ENCODE measurements around the gene FHIP2A.

GRCh38 chr10:114823077-114823463 is 1.5 kb downstream of the FHIP2A start:
- TF ChIP-seq CTCF (IDR thresholded peaks at IDR 0.05; ENCODE audit: insufficient read depth, low read length) (no peak), POLR2AphosphoS5 (IDR thresholded peaks at IDR 0.05; ENCODE audit: low read depth) (no peak), REST (IDR thresholded peaks at IDR 0.05; ENCODE audit: insufficient replicate concordance, low read depth) (no peak), GABPA (IDR thresholded peaks at IDR 0.05; ENCODE audit: low read depth) (no peak), SPI1 (IDR thresholded peaks at IDR 0.05; ENCODE audit: borderline replicate concordance, low read depth) (no peak)
